Jurkat, Clone E6-1 (cell line): Measurements from ENCODE around the gene CACNA1C.

Experiments used
- DNase-seq: peaks from one replicate; pipeline ENCODE4 v3.0.0-alpha.2; 2011; ENCODE audit warnings: low read depth, low spot score
- H3K4me3 ChIP-seq: 2 replicates; pipeline ENCODE4 v1.5.1; 2011; ENCODE audit warnings: mild to moderate bottlenecking, low read length, control low read depth, moderate library complexity

CACNA1C gene

DNA sequence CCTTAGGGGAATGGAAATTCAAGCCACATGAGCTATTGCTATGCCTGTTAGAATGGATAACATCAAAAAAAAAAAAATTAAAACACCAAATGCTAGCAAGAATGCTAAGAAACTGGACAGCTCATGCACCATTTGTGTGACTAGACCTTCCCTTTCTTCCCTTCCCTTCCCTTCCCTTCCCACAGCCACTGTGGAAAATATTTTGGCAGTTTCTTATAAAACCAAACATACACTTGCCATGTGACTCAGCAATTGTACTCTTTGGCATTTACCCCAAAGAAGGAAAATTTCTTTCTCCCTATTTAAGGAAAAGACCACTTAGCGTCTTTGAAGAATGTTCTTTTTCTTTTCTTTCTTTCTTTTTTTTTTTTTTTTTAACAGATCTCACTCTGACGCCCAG, 692.9 kb downstream of the CACNA1C start:
- H3K4me3 ChIP-seq, result no peak overlapping the region
- DNase-seq, result no peak
